Inflammatory macrophage treated with lipopolysaccharide for 4 hours (primary cell): ENCODE results near the gene DISP2.

Experiments used
- DNase-seq: peaks from one replicate; pipeline ENCODE4 v3.0.0-alpha.2; 2020

Gene DISP2

DNA sequence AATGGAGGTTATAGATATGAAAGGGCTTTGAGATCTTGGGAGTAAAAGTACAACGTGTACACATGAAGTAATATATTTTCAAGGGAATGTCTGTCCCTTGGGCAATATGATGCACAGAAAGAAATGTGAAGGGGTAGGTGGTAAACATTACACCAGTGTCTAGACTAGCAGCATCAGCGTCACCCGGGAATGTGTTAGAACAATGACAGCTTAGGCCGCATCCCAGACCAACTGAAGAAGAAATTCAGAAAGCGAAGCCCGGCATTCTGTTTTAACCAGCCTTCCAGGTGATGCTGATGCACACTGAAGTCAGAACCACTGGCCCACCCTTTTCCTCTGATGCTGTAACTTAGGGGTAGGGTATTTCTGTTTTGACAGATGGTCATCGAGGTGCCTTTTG lies 28.2 kb upstream of the DISP2 start:
- no peak for DNase-seq

DNA sequence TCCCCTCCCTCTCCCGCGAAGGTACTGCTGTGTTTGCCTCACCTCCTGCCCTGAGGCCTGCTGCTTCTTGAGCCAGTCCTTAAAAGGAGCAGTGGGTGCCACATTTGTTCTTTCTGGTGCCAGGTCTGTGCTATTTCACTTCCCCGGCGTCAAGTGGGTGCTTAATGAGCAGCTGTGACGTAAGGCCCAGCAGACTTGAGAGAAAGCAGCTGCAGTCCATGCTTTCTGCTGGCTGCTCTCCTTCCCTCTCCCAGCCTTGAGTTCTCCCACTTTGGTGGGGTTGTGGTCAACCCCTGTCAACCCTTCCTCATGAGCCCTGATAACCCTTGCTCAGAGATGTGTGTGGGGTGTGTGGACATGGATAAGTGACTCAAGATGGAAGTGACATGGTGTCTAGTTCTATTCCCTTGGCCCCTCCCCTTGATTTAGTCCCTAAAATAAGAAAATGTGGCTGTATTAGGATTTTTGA lies 27.6 kb upstream of the DISP2 start:
- DNase-seq, result peak; percentile 65

DNA sequence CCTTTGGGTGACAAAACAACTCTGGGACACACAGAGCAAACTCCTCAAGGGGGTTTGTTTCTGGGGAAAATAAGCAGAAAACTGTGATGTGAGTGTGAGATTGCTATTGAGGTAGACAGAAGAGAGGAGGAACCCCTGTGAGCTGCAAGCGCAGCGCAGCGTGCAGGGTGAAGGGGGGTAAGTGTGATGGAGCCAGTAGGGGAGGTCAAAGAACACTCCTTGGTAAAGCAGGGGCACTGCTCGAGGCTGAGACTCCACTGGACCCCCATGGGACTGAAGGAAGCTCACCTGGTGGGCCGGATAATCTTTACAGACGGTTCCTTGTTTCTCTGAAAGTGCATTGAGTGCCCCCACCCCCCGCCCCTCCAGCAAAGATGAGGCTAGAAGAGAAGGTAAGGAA lies 27.0 kb upstream of the DISP2 start:
- DNase-seq, result no peak

DNA sequence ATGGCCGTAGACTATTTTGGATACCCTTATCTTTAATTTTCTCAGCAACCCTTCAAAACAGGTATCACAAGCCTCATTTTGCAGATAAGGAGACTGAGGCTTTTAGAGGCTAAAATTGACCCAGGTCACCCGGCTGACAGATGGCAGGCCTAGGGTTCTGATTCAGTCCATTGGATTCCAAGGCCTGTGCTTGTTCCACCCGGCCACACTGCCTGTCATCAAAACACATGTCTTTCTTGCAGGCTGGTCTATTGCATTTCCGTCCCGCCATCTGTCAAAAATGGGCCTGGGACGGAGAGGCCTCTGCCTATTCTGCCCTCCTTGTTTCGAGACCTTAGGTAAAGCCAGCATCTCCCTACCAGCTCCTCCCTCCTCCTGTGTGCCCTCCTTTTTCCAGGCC lies 26.4 kb upstream of the DISP2 start:
- DNase-seq, result no peak

DNA sequence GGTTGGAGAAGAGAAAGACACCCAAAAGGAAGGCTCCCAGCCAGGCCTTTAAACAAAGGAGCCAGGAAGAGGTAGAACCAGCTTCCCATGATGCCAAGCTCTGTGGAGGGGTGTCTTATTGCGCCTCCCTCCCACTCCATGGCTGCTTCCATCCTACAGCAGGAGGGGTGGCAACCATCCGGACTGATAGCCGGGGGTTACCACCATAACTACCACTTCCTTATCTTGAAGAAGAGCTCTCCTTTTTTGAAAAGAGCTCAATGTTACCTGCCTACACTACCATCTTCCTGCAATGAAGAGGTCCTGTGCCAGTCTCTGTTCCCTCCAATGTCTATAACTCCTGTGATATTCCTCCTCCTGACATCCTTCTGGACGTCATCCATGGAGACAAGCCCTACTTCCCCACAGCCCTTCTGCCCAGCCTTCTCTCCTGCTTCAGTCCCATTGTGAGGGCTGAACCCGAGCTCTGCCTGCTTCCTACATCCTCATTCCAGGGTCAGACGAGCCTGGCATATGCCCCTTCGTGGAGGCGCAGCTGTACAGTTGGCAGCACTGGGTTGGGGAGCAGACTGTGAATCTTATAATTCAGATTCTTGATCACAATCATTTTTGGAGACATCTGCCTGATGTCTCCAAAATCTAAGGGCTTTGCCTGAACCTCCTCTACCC lies 25.8 kb upstream of the DISP2 start:
- peak; percentile 44 for DNase-seq

DNA sequence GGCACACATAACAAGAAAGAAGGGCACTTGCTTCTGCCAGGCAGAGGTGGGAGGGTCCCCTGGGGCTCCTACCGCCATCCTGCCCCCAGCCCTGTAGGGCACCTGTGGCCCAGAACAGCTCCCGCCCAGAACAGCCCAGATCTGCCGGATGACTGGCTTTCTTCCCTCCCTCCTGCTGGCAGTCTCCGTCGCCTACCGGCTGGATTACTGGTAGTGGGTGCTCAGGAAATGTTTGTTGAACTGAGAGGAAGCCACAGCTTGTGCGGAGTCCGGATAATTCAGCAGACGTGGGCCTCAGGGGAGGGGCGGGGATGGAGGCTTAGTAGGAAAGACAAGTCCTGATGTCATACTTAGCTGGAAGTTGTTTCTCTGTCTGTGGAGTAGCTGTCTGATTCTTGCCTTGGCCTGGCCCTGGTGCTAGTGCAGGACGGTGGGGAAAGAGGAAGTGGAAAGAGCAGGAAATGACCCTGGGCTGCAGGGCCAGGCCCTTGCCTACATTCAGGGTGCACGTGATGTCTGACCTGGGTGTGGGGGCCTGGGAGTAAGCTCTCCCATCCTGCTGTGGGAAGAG lies 24.0 kb upstream of the DISP2 start:
- peak; percentile 93 for DNase-seq

DNA sequence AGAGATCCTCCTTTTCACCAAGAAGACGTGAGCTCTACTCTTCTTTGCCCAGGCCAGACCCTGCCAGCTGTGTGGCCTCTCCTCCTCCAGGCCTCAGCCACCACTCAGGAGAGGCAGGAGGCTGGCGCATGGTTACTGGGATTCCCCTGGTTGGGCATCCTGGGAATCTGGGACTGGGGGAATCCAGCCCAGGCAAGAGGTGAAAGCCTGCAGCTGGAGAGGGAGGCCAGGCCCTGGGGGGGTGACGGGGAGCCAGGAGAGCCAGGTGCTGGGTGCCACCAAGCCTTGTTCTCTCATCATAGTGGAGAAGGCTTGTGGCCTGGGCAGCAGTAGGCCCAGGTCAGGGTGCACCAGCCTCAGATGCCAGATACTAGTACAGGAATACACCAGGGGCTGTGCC lies 23.5 kb upstream of the DISP2 start:
- DNase-seq, result no peak

DNA sequence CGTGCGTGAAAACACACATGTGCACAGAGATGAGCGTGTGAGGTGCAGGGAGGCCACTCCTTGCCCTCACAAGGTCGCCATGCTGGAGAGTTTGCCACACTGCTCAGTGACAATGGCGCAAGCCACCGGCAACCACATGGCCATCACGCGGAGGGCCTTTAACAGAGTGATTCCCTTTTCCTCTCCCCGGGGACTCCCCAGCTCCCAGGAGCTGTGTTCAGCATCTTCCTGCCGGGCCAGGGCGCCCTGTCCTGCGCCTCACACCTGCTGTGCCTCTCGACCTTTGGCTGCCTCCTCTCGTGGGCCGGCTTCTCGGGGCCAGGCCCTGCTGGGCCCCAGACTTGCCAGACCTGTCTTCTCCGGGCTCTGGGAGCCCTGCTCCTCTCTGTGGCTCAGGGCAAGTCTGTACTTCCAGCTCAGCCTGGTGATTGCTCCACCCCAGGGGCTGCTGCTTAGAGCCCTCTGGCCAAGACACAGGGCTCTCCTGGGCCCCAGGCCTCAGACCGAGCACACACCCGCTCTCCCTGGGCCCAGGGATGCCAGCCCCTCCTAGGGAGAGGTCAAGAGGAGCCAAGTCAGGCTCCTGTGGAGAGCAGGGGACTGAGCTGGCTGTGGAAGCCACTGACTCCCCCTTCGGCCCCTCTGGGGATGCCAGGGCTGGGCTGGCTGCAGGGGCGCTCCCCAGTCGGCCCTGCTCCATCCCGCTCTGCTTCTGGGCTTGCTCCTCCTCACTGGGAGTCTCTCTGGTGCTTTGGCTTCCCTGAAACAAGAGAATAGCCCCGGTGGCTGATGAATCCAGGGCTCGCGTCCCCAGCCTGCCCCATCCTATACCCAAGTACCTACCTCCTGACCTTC lies 22.9 kb upstream of the DISP2 start:
- DNase-seq, result peak; percentile 86

DNA sequence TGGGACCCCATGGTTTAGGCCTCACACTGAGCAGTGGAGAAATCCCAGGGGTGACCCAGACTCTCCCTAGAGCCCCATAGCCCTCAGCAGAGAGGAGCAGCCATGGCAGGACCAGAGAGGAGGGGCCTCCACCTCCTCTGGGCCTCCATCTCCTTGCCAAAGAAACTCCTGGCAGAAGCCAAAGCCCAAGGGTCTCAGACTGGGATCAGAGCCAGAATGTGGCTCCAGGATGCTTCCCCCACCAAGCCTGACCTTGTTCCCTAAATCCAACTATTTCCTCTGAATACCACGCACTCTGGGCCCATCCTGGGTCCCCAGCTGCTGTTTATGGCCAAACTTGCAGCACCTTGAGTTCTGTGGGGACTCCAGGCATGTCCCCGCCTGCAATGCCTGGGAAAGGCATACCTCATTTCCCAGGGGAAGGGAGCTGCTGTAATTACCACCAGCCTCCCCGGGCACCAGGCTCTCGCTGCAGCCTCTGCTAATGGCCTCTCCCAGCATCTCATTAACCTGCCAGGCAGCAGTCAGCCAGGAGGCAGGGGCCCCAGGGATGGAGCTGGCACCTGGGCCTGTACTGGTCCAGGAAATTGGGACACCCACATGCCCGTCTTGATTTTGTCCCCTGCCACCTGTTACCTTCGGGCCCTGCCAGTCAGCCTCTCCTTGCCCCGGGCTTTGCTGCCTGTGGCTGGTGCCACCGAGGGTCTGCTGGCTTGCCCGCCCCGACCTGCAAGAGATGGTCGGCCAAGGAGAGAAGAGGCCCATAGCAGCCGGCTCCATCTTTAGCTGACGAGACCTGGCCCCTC lies 21.9 kb upstream of the DISP2 start:
- DNase-seq, result no peak

DNA sequence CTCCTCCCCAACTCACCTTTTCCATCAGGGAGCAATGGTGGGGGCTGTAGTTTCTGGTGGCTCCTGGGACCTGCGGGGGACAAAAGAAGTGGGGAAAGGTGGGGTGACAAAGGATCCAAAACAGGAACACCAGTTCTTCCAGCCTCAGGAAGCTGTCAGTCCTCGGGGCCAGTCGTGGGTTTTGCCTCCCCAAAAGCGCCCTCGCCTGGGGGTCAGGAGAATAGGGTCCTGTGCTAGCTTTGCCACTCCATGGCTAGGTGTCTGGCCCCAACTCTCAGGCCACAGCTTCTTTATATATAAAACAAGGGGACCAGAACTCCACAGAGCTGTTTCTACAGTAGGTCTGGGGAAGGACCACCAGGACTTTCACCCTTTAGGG lies 21.3 kb upstream of the DISP2 start:
- DNase-seq, result peak; percentile 52

DNA sequence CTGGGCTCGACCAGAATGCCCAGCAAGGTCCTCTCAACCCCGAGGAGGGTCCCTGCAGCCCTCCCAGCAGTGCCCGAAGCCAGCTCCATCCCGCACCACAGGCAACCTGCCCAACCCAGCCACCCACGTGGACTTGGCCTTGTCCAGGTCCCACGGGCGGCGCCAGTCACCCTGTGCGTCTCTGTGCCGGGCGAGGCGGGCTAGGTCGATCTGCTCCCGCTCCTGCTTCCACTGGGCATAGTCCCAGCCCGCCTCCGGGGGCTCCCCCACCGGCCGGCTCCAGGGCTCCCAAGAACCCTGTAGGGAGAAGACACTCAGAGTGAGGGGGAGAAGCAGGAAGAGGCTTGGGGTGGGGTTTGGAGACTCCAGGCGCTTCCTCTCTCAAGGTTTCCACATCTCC lies 20.4 kb upstream of the DISP2 start:
- DNase-seq, result no peak

DNA sequence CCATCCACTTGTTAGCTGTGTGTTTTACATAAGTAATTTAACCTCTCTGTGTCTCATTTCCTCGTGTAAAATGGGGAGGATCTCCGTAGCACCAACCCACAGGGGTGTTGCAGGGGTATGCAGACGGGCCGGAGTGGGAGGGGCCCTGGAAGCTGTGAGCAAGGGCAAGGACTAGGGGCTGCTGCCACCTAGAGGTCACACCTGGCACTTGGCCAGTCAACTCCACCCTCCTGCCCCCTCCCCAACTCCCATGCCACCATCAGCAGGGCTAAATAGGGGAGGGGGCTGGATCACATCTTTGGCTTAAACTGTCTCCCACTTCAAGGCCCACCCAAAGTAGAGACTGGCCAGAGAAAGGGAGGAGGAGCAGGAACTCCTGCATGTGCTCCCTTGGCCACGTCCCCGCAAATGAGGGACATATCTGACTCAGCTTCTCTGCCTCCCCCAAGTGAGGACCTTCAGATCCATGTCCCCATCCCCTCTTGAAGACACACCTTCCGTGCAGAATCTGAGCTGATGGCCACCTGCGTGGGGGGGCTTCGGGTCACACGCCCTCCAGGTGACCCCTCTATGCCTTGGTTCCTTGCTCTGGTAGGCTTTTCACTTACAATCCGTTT lies 19.9 kb upstream of the DISP2 start:
- DNase-seq, result peak; percentile 81

DNA sequence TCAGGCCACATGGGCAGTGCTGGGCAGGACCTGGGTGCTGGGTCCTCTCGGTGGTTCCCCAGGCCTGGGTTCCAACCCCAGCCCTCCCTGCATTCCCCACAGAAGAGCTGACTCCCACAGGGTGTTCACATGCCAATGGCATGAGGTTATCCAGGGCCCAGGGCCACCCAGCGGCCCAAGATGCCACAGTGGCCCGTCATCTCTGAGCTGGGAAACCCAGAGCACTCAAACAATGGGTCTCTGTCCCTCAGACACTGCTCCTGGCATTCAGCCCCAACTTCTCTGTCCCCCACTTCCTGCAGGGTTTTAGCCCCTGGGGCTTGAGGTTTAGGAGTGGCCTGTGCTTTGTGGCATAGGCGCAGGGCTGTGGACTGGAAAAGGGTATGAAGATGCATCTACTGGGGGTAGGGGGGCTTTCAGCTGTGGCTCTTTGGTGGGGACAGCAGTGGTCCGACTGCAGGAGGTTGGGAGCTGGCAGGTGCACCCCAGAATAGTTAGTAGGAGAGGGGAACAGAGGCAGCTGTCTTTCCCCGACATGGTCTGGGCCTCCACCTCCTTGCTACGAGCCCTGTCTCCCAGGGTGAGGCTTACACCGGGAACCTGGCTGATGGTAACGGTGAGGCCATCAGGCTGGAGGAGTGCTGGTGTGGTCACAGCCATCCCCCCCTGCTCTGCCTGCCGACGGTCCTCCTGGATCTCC lies 18.9 kb upstream of the DISP2 start:
- no peak for DNase-seq

DNA sequence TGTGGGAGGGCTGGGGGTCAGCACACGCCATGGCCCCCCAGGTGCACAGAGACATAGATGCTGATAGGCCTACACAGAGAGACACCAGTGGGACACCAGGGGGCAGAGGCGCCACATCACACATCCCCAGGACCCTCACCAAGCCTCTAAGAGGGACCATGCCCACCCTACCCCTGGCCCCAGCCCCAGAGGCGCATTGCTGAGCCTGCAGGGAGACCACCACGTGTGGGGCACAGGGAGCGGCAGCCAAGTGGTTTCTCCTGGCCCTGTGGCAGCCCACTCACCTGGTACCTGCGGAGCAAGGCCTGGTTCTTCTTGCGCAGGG lies 18.4 kb upstream of the DISP2 start:
- no peak for DNase-seq

DNA sequence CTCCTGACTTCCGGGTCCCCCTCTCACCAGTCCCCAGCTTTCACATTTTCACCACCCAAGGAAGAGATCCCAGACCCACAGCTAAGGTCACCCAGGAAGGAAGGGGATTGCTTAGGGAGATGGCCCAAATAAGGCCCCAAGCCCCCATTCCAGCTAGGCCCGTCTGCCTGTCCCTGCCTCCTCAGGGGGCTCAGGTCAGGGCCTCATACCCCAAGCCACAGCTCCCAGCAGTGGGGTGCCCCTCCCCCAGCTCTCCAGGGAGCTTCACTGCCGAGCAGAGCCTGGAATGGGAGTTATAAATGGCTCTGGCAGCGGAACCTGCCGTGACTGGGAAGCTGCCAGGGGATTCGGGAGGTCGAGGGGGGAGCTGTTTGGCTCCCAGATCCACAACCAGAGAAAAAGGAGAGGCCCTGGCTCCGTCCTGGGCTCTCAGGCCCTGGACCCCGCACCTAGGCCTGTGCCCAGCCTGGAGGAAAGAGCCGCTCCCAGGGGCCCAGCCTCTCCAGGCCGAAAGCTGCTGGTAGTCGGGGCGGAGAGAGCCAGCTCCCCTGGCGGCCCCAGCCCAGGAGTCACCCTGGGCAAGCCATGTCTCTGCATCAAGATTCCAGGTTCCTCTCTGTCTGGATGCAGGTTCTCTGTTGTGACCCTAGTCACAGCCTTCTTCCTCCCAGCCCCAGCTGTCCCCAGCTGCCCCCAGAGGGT lies 17.8 kb upstream of the DISP2 start:
- DNase-seq, result no peak

DNA sequence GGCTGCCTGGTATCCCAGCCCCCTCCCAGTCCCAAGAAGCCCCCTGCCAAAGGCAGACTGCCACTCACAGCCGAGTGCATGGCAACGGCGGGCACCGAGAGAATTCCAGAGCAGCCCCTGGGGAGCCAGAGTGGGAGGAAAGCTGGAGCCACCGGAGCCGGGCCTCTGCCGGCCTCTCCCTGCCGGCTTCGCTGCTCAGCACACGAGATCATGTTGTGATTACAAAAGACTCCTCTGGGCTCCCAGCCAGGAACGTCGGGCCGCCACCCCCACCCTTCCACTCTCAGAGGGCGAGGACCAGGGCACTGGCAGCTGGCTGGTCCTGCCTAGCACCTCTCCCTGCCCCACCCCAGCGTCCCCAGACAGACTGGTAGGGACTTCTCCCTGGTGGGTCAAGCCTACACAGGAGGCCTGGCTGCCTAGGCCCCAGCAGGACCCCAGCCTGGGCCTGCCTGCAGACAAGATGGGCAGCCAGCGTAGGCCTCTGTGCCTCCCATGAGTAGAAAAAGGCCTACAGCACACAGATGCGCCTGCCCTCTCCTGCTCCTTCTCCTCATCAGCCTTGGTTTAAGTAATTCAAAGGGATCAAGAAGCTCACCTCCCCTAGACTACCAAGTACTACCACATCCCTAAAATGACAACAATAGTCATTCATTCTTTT lies 17.1 kb upstream of the DISP2 start, which contains the start of gene CCDC9B:
CCDC9B (minus strand) TSS at position 200 of the 661 bp plus-strand sequence; CDS start at position 80, 120 bp downstream.
- DNase-seq, result peak; percentile 81

DNA sequence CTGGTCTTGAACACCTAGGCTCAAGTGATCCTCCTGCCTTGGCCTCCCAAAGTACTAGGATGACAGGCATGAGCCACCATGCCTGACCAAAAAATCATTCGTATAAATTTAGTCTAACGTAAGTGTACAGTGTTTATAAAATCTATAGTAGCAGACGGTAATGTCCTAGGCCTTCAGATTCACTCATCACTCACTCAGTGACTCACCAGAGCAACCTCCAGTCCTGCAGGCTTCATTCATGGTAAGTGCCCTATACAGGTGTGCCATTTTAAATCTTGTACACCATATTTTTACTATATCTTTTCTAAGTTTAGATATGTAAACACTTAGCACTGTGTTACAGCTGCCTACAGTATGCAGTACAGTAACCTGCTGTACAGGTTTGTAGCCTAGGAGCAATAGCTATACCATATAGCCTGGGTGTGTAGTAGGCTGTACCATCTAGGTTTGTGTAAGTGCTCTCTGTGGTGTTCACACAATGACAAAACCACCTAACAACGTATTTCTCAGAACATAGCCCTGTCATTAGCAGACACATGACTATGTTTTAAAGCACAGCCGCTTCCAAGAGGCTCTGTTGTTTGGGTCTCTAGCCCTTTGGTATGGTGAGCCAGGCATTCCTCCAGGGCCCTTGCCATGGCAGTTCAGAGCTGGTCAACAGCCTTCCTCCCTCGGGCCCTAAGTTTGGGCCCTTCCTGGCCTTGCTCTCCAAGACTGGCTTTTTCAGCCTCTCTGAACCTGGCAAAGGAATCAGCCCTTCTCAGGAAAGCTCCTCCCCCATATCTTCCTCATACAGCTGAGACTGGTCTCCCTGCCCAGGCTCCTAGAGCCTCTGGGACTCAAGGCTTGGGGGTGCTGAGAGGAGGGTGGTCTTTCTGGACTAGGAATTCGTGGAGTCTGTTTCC lies 15.4 kb upstream of the DISP2 start:
- DNase-seq, result no peak

DNA sequence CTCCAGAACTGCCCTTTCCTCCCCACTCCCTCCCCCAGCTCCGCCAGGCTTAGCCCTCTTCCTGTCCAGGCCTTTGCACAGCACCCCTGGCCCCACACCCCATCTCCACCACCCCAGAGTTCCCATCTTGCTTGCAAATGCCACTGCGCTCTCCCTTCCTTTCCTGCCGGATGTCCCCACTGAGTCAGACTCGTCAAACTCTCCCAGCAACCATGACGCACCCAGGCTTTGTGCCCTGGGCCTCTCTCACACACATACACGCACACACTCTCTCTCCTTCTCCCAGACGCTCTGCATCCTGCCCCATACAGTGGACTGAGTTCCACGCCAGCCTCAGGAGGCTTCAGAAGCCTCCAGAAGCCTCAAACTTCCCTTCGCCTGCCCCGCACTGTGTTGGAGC lies 14.5 kb upstream of the DISP2 start:
- DNase-seq, result peak; percentile 49

DNA sequence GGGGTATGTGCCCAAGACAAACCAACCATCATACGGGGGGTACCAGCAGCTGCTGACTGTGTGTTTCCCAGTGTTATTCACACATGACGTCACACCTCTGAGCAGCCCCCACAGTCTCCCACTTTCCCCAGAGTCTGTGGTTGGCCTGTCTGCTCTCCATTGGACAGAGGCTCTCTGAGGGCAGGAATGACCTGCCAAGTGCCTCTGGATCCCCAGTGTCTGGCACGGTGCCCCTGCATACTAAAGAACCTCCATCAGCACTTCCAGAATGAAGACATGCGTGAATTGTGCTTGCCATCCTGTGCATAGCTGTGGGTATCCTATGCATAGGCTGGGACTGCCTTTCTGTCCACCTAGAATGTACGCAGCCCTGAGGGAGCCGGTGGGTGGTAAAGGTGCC lies 13.8 kb upstream of the DISP2 start:
- DNase-seq, result no peak

DNA sequence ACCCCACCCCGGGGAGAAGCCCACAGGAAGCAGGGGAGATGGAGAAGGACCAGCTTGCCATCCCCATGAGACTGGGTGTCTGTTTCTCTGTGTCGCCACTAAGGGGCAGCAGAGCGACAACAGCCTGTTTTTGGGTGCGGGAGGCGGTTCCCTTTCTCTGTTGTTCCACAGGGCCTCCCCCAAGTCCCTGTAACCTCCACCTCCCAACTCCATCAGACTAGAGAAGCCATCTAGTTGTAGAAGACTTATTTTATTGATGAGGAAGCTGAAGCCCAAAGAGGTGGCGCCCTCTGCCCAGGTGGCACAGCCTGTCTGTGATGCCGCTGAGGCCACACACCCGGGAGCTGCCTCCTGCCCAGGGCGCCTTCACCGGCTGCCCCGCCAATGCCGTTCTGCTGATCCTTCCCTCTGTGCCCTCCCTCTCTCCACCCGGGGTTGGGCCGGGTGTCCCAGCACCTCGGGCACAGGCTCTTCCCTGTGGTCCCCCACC lies 13.3 kb upstream of the DISP2 start:
- DNase-seq, result peak; percentile 60
